Measurements from ENCODE around the gene KIF26B.

Gene KIF26B

GRCh38 chr1:245247801-245248200 is 93.0 kb downstream of the KIF26B start:
- no peak overlapping the region for H3K9ac ChIP-seq (ENCODE audit: low read length)
- no peak overlapping the region for H2AFZ ChIP-seq (ENCODE audit: low read length)
- no peaks in the 10 kb centered on the region for H3K36me3 ChIP-seq (replicated peaks; ENCODE audit: insufficient read depth, low read length)
- no peaks in the 10 kb centered on the region for H4K20me1 ChIP-seq (ENCODE audit: insufficient read depth, low read length)
- no peak overlapping the region for H3K4me2 ChIP-seq (ENCODE audit: low read depth, low read length)
- no peaks in the 10 kb centered on the region for H3K9me2 ChIP-seq (replicated peaks; ENCODE audit: insufficient read depth, low read length)
- no peak for TF ChIP-seq CTCF (IDR thresholded peaks at IDR 0.05; ENCODE audit: low read length)
- no peak for TF ChIP-seq EZH2phosphoT487 (IDR thresholded peaks at IDR 0.05; ENCODE audit: low read length)
- H3K79me2 ChIP-seq (ENCODE audit: low read length) = no peaks in the 10 kb centered on the region
- no peak overlapping the region for H3K4me3 ChIP-seq (ENCODE audit: low read length)
- no peaks in the 10 kb centered on the region for H3F3A ChIP-seq (ENCODE audit: insufficient read depth, low read length)
- H3K9me3 ChIP-seq (replicated peaks; ENCODE audit: insufficient read depth, low read length) = no peaks in the 10 kb centered on the region
- no peaks in the 10 kb centered on the region for H3K27me3 ChIP-seq (replicated peaks; ENCODE audit: insufficient read depth, low read length)
- H3K27ac ChIP-seq (ENCODE audit: low read length) = no peak overlapping the region
- no peak for DNase-seq
- H3K4me1 ChIP-seq (ENCODE audit: low read length) = no peaks in the 10 kb centered on the region

GRCh38 chr1:245248231-245248731 is 93.5 kb downstream of the KIF26B start:
- no peaks in the 10 kb centered on the region for H3K79me2 ChIP-seq (ENCODE audit: low read length)
- no peaks in the 10 kb centered on the region for H3K27me3 ChIP-seq (replicated peaks; ENCODE audit: insufficient read depth, low read length)
- H3K27ac ChIP-seq (ENCODE audit: low read length) = no peak overlapping the region
- H3K4me2 ChIP-seq (ENCODE audit: low read depth, low read length) = no peak overlapping the region
- TF ChIP-seq CTCF (IDR thresholded peaks at IDR 0.05; ENCODE audit: low read length) (no peak), EZH2phosphoT487 (IDR thresholded peaks at IDR 0.05; ENCODE audit: low read length) (no peak), EZH2 (optimal IDR thresholded peaks at IDR 0.05; ENCODE audit: low read depth, low read length) (no peak)
- H3K36me3 ChIP-seq (replicated peaks; ENCODE audit: insufficient read depth, low read length) = no peaks in the 10 kb centered on the region
- no peaks in the 10 kb centered on the region for H3F3A ChIP-seq (ENCODE audit: insufficient read depth, low read length)
- H3K9me3 ChIP-seq (replicated peaks; ENCODE audit: insufficient read depth, low read length) = no peaks in the 10 kb centered on the region
- no peaks in the 10 kb centered on the region for H3K9me2 ChIP-seq (replicated peaks; ENCODE audit: insufficient read depth, low read length)
- no peak overlapping the region for H2AFZ ChIP-seq (ENCODE audit: low read length)
- H4K20me1 ChIP-seq (ENCODE audit: insufficient read depth, low read length) = no peaks in the 10 kb centered on the region
- H3K4me1 ChIP-seq (ENCODE audit: low read length) = no peaks in the 10 kb centered on the region
- no peak for DNase-seq
- no peak overlapping the region for H3K4me3 ChIP-seq (ENCODE audit: low read length)
- no peak overlapping the region for H3K9ac ChIP-seq (ENCODE audit: low read length)

- no peaks in the 10 kb centered on the region for H3K27me3 ChIP-seq (replicated peaks; ENCODE audit: insufficient read depth, low read length)
- DNase-seq = no peak
- H3K36me3 ChIP-seq (replicated peaks; ENCODE audit: insufficient read depth, low read length) = no peaks in the 10 kb centered on the region
- no peak overlapping the region for H3K4me2 ChIP-seq (ENCODE audit: low read depth, low read length)
- TF ChIP-seq CTCF (IDR thresholded peaks at IDR 0.05; ENCODE audit: low read length) (no peak), EZH2 (optimal IDR thresholded peaks at IDR 0.05; ENCODE audit: low read depth, low read length) (no peak), EZH2phosphoT487 (IDR thresholded peaks at IDR 0.05; ENCODE audit: low read length) (no peak)
- H3F3A ChIP-seq (ENCODE audit: insufficient read depth, low read length) = no peaks in the 10 kb centered on the region
- no peaks in the 10 kb centered on the region for H4K20me1 ChIP-seq (ENCODE audit: insufficient read depth, low read length)
- H3K9me2 ChIP-seq (replicated peaks; ENCODE audit: insufficient read depth, low read length) = no peaks in the 10 kb centered on the region
- no peak overlapping the region for H3K27ac ChIP-seq (ENCODE audit: low read length)
- no peak overlapping the region for H2AFZ ChIP-seq (ENCODE audit: low read length)
- H3K4me3 ChIP-seq (ENCODE audit: low read length) = no peak overlapping the region
- no peak overlapping the region for H3K9ac ChIP-seq (ENCODE audit: low read length)
- no peaks in the 10 kb centered on the region for H3K79me2 ChIP-seq (ENCODE audit: low read length)
- H3K9me3 ChIP-seq (replicated peaks; ENCODE audit: insufficient read depth, low read length) = no peaks in the 10 kb centered on the region
- no peaks in the 10 kb centered on the region for H3K4me1 ChIP-seq (ENCODE audit: low read length)
Measured at GRCh38 chr1:245255783-245256182, 101.0 kb downstream of the KIF26B start.

Data from MM.1S (cell line).